Stimulated activated CD4-positive, alpha-beta T cell treated with anti-CD3 and anti-CD28 coated beads, TNF-alpha, amount 100 ng/mL, for 48 hours (primary cell): ENCODE results near the gene PTPN9.
"Not testable (repeated sequence)": the region's sequence is repeated elsewhere in the genome, so short reads cannot be mapped to it uniquely, and the experiment has no call there.

ENCODE experiments used
- DNase-seq, 3 donors: peaks; one replicate each; pipeline ENCODE4 v3.0.0-alpha.2; 2020; ENCODE audit warnings: low read depth in 3 of 3

Gene PTPN9

GRCh38 chr15:75583701-75584100, 4.6 kb upstream of the PTPN9 start:
- DNase-seq, result no peak

GRCh38 chr15:75582943-75583342, 3.8 kb upstream of the PTPN9 start:
- DNase-seq, result not testable (repeated sequence)

GRCh38 chr15:75578173-75578947, 755 bp downstream of the PTPN9 start:
- DNase-seq, result no peak

- DNase-seq, result no peak
Observed at GRCh38 chr15:75577401-75578172, 1.5 kb downstream of the PTPN9 start.

GRCh38 chr15:75573648-75574384, 5.3 kb downstream of the PTPN9 start:
- no peak for DNase-seq

- no peak for DNase-seq
Observed at GRCh38 chr15:75570126-75570845, 8.8 kb downstream of the PTPN9 start.

GRCh38 chr15:75565062-75565970, 13.8 kb downstream of the PTPN9 start:
- no peak for DNase-seq

GRCh38 chr15:75561888-75562287, 17.2 kb downstream of the PTPN9 start:
- no peak for DNase-seq

- DNase-seq, result not testable (repeated sequence)
Observed at GRCh38 chr15:75559360-75559759, 19.8 kb downstream of the PTPN9 start.

GRCh38 chr15:75558955-75559354, 20.2 kb downstream of the PTPN9 start:
- not testable (repeated sequence) for DNase-seq

- DNase-seq, result no peak
Observed at GRCh38 chr15:75554717-75555116, 24.4 kb downstream of the PTPN9 start.

GRCh38 chr15:75553659-75554058, 25.5 kb downstream of the PTPN9 start:
- no peak for DNase-seq

GRCh38 chr15:75551091-75551490, 28.0 kb downstream of the PTPN9 start:
- no peak for DNase-seq

GRCh38 chr15:75545064-75545463, 34.1 kb downstream of the PTPN9 start:
- no peak for DNase-seq

GRCh38 chr15:75544359-75544758, 34.8 kb downstream of the PTPN9 start:
- no peak for DNase-seq

GRCh38 chr15:75542949-75543545, 36.1 kb downstream of the PTPN9 start:
- not testable (repeated sequence) for DNase-seq

GRCh38 chr15:75542386-75542797, 36.7 kb downstream of the PTPN9 start:
- DNase-seq, result no peak

- DNase-seq, result no peak
Observed at GRCh38 chr15:75538376-75538775, 40.7 kb downstream of the PTPN9 start.

GRCh38 chr15:75533945-75534344, 45.2 kb downstream of the PTPN9 start:
- no peak for DNase-seq
